ENCODE data around the gene AJM1.

Gene AJM1

DNA sequence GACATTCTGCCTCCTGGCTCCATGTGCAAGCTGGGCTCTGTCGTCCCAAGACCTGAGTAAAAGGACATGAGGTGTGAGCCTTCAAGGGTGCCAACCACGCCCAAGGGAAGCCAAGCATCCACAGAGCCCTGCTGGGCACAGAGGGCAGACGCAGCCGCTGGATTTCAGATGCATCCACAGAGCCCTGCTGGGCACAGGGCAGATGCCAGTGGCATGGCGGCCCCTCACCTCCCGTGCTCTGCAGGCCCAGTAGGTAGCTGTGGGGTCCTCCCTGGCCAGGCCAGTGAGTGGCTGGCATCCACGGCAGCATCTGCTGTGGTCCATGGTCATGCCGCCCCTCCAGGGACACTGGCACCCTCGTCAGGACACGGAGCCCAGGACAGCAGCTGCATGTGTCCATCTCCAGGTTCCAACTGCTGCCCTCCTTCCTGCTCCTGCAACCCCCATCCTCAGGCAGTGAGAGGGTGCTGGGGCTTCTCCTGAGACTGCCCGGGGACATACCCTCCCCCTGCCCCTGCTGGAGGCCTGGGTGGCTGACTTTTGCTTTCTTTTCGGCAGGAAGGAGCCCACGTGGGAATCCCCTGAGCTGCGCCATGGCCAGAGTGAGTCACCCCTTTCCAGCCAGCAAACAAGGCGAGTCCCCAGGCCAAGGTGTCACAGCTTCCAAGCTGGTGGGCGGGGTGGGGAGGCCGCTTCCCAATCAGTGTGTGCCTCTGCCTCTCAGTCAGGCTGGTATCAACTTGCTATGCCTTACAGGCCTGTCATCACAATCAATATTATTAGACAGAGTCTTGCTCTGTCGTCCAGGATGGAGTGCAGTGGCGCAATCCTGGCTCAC lies 40.0 kb downstream of the AJM1 start:
- TF ChIP-seq, protein P1, sequence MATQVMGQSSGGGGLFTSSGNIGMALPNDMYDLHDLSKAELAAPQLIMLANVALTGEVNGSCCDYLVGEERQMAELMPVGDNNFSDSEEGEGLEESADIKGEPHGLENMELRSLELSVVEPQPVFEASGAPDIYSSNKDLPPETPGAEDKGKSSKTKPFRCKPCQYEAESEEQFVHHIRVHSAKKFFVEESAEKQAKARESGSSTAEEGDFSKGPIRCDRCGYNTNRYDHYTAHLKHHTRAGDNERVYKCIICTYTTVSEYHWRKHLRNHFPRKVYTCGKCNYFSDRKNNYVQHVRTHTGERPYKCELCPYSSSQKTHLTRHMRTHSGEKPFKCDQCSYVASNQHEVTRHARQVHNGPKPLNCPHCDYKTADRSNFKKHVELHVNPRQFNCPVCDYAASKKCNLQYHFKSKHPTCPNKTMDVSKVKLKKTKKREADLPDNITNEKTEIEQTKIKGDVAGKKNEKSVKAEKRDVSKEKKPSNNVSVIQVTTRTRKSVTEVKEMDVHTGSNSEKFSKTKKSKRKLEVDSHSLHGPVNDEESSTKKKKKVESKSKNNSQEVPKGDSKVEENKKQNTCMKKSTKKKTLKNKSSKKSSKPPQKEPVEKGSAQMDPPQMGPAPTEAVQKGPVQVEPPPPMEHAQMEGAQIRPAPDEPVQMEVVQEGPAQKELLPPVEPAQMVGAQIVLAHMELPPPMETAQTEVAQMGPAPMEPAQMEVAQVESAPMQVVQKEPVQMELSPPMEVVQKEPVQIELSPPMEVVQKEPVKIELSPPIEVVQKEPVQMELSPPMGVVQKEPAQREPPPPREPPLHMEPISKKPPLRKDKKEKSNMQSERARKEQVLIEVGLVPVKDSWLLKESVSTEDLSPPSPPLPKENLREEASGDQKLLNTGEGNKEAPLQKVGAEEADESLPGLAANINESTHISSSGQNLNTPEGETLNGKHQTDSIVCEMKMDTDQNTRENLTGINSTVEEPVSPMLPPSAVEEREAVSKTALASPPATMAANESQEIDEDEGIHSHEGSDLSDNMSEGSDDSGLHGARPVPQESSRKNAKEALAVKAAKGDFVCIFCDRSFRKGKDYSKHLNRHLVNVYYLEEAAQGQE (IDR thresholded peaks at IDR 0.05; ENCODE audit: low read depth), result no peak
- TF ChIP-seq, protein P2, sequence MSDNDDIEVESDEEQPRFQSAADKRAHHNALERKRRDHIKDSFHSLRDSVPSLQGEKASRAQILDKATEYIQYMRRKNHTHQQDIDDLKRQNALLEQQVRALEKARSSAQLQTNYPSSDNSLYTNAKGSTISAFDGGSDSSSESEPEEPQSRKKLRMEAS (IDR thresholded peaks at IDR 0.05), result 0 out of 2 replicates have a peak, but pooled peaks have one; percentile 23

DNA sequence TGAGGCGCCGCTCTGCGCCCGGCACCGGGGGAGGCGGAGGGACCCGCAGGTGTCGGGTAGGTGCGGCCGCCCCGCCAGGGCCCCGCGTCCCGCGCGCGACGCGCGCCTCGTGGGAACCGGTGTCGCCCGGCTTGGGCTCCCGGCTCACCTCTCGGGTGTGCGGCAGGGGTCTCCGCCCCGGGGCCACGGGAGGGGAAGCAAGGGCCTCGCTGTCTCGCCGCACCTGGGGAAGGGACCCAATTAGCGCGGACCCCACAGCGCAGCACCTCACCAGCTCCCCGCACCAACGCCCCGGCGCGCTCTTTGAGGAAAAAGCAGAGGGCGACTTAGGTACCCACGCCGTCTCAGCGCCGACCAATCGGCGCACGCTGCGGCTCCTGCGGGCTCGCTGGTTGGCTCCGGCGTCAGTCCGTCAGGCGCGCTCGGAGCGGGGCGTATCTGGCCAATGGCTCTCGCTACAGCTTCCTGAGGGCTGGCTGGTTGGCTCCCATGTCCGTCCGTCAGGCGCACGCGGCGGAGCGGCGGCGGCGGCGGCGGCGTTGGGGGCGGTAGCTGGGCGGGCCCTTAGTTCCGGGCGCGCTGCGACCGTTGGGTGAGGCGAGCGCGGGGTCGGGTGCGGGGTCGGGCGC lies 43.8 kb downstream of the AJM1 start, which contains the start of gene TRAF2:
TRAF2 (plus strand) TSS at position 567 of the 629 bp plus-strand sequence. CDS start 12,225 bp downstream, outside the sequence.
- TF ChIP-seq CEBPB (IDR thresholded peaks at IDR 0.05) (no peak), YY1 (IDR thresholded peaks at IDR 0.05; ENCODE audit: low read depth) (peak; percentile 18; the same call in 1 of the 2 replicates), CREB1 (IDR thresholded peaks at IDR 0.05; ENCODE audit: low read depth) (peak; percentile 74), EP300 (IDR thresholded peaks at IDR 0.05; ENCODE audit: borderline replicate concordance) (0 out of 2 replicates have a peak, but pooled peaks have one; percentile 3), TCF12 (IDR thresholded peaks at IDR 0.05; ENCODE audit: low read depth) (no peak; the same call in 1 of the 2 replicates), EGR1 (IDR thresholded peaks at IDR 0.05) (0 out of 2 replicates have a peak, but pooled peaks have one; percentile 2), ZBTB7A (IDR thresholded peaks at IDR 0.05; ENCODE audit: low read depth) (0 out of 2 replicates have a peak, but pooled peaks have one; percentile 12), TAF1 (IDR thresholded peaks at IDR 0.05; ENCODE audit: low read depth) (peak; percentile 56; the same call in 1 of the 2 replicates)
- TF ChIP-seq, protein P3, sequence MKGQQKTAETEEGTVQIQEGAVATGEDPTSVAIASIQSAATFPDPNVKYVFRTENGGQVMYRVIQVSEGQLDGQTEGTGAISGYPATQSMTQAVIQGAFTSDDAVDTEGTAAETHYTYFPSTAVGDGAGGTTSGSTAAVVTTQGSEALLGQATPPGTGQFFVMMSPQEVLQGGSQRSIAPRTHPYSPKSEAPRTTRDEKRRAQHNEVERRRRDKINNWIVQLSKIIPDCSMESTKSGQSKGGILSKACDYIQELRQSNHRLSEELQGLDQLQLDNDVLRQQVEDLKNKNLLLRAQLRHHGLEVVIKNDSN (IDR thresholded peaks at IDR 0.05), result 0 out of 2 replicates have a peak, but pooled peaks have one; percentile 31
- TF ChIP-seq, protein P2 (IDR thresholded peaks at IDR 0.05), result peak; percentile 83

DNA sequence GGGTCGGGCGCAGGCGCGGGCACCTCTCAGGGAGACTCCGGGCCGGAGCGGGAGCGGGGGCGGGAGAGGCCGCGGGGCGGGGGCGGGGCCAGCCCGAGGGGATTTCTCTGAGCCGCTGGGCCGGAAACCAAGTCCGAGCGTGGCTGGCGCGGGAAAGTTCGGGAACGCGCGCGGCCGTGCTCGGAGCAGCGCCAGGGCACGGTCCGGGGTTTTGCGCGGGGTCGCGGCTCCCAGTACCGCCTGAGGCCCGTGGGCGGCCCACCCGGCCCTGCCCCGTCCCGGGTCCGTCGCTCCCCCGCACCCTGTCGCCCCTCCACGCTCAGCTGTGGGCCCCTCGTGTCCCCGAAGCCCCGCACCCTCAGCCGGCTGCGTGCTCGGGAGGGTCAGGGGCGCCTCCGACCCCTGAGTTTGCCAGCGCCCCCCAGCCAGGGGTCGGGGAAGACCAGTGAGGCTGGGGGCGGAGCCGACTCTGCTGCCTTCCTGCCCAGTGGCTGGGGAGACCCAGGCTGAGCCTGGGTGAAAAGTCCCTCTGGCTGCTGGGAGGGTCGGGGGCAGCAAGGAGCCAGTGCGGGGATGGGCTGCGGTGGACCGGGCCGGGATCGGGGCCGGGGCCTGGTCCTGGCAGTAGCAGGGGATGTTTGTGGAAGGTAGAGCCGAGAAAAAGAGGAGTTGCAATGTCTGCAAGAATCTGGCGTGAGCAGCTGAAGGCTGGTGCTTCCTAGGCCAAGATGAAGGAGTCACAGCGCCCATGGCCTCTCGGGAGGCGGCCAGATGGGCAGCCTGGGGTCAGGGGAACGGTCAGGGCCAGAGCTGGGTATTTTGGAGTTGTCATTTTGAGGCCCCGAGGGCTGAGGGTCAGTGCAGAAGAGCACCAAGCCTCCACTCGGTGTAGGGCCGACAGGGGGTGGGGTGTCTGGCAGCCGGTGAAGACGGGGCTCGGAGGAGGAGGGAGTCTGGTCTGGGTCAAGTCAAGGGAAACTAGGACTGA lies 44.6 kb downstream of the AJM1 start:
- peak; percentile 93 for TF ChIP-seq ZBTB7A (IDR thresholded peaks at IDR 0.05; ENCODE audit: low read depth)
- no peak for TF ChIP-seq FOXM1 (IDR thresholded peaks at IDR 0.05; ENCODE audit: borderline replicate concordance, low read depth)

DNA sequence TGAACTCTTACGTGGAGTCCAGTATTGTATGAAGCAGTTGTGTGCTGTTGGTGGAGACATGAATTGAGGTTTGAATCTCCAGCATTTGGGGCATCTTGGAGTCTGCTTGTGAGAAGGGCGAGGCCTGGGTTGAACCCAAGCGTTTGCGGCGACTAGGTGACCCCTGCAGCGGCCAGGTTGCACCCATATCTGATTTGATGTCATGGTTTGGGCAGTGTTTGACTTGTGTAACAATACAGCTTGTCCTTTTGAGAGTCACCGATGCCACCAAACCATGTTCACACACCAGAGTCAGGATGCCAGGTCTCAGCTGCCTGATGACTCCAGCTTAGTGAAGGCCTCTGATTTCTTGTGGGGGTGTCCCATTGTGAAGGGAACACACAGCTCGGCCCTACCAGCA lies 46.2 kb downstream of the AJM1 start:
- TF ChIP-seq ZBTB7A (IDR thresholded peaks at IDR 0.05; ENCODE audit: low read depth) (no peak), TCF12 (IDR thresholded peaks at IDR 0.05; ENCODE audit: low read depth) (no peak), NFIC (IDR thresholded peaks at IDR 0.05) (no peak), RAD21 (IDR thresholded peaks at IDR 0.05; ENCODE audit: low read depth) (no peak)

DNA sequence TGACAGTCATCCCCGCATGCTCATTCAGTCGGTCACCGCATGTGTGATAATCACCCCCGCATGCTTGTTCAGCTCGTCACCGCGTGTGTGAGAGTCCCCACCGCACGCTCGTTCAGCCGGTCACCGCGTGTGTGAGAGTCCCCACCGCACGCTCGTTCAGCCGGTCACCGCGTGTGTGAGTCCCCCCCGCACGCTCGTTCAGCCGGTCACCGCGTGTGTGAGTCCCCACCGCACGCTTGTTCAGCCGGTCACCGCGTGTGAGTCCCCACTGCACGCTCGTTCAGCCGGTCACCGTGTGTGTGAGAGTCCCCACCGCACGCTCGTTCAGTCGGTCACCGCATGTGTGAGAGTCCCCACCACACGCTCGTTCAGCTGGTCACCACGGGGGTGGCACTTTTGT lies 47.6 kb downstream of the AJM1 start:
- TF ChIP-seq, protein P1 (IDR thresholded peaks at IDR 0.05; ENCODE audit: low read depth), result no peak
- TF ChIP-seq NFIC (IDR thresholded peaks at IDR 0.05) (no peak), EP300 (IDR thresholded peaks at IDR 0.05; ENCODE audit: borderline replicate concordance) (no peak), TAF1 (IDR thresholded peaks at IDR 0.05; ENCODE audit: low read depth) (no peak), TEAD4 (IDR thresholded peaks at IDR 0.05) (no peak), EGR1 (IDR thresholded peaks at IDR 0.05) (no peak), YY1 (IDR thresholded peaks at IDR 0.05; ENCODE audit: low read depth) (no peak), CREB1 (IDR thresholded peaks at IDR 0.05; ENCODE audit: low read depth) (no peak), TCF12 (IDR thresholded peaks at IDR 0.05; ENCODE audit: low read depth) (no peak), CEBPB (IDR thresholded peaks at IDR 0.05) (no peak), RAD21 (IDR thresholded peaks at IDR 0.05; ENCODE audit: low read depth) (no peak), FOXM1 (IDR thresholded peaks at IDR 0.05; ENCODE audit: borderline replicate concordance, low read depth) (no peak), ZBTB7A (IDR thresholded peaks at IDR 0.05; ENCODE audit: low read depth) (no peak)
- TF ChIP-seq, protein P2 (IDR thresholded peaks at IDR 0.05), result no peak
- TF ChIP-seq, protein P3 (IDR thresholded peaks at IDR 0.05), result no peak
